HS-5 (cell line): ENCODE data around the gene SLC8A2.
A peak's percentile ranks its signal among the peaks of the same experiment; 100 is the strongest.

ENCODE experiments used
- DNase-seq: peaks from one replicate; pipeline ENCODE4 v3.0.0-alpha.2; 2012; ENCODE audit warnings: low read depth

The SLC8A2 gene, protein sequence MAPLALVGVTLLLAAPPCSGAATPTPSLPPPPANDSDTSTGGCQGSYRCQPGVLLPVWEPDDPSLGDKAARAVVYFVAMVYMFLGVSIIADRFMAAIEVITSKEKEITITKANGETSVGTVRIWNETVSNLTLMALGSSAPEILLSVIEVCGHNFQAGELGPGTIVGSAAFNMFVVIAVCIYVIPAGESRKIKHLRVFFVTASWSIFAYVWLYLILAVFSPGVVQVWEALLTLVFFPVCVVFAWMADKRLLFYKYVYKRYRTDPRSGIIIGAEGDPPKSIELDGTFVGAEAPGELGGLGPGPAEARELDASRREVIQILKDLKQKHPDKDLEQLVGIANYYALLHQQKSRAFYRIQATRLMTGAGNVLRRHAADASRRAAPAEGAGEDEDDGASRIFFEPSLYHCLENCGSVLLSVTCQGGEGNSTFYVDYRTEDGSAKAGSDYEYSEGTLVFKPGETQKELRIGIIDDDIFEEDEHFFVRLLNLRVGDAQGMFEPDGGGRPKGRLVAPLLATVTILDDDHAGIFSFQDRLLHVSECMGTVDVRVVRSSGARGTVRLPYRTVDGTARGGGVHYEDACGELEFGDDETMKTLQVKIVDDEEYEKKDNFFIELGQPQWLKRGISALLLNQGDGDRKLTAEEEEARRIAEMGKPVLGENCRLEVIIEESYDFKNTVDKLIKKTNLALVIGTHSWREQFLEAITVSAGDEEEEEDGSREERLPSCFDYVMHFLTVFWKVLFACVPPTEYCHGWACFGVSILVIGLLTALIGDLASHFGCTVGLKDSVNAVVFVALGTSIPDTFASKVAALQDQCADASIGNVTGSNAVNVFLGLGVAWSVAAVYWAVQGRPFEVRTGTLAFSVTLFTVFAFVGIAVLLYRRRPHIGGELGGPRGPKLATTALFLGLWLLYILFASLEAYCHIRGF

DNA sequence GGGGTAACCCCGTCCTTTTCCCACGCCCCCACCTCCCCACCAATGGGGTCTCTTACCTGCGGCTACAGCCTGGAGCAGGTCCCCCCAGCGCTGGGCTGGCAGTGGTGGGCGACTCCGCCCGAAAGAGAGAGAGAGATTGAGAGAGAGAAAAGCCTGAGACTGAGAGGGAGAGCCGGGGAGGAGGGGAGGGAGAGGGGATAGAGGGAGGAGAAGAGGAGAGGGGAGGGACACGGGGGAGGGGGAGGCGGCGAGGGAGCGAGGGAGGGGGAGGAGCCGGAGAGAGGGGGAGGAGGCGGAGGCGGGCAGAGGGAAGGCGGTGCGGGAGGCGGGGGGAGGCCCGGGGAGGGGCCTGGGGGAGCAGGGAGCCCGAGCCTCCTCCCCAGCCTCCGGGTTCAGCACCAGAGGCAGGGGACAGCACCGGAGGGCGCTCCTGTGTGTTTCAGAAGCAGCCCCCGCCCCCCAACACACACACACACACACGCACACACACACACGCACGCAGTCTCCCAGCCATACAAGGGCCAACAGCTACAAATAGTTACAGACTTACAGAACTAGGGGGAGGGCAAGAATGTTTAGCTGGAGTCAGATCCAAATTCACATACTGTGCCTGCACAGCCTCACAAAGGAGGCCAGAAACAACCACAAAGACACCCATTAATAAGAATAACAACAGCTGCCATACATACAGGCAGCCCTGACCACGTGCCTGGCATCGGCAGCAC, at the start of gene SLC8A2:
Gene SLC8A2, minus strand, starts transcription at position 161 of the 725 bp plus-strand sequence. CDS start 5,490 bp downstream, outside the sequence.
- DNase-seq: no peak

DNA sequence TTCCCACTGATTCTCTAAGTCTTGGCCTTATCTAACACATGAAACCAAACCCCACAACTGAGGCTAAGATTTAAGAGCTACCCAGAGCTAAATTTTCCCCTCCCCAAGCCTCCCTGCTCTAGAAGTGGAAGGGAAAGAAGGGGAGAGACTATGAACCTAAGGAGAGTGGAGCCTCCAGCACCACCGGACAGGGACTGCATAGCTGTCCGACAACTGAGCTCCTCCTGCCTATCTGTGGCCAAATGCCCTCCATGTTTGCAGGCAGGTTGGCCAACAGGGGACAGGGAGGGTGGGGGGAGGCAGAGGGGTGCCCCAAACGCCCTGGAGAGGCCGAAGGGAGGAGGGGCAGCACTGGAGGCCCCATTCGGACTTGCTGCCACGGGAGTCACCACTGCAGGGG, 49.1 kb upstream of the SLC8A2 start:
- DNase-seq: no peak

DNA sequence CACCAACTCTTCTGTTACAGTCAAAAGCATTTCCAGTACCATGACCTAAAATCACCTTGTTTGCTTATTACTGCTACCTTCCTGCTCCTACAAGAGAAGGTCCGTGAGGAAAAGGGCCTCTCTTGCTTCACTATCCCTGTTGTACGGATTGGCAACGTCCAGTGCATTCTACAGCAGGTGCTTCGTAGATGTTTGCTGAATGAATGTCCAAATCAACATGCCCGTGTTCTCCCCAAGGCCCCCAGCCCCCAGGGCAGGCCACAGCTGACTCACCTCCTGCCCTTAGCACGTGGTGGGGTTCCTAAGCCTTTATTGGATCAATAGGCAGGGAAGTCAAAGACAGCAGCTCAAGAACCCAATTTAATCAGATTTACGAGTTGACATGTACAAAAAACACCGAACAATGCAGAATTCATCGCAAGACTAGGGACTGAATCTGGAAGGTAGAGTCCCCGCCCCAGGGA, 48.7 kb upstream of the SLC8A2 start:
- no peak for DNase-seq

DNA sequence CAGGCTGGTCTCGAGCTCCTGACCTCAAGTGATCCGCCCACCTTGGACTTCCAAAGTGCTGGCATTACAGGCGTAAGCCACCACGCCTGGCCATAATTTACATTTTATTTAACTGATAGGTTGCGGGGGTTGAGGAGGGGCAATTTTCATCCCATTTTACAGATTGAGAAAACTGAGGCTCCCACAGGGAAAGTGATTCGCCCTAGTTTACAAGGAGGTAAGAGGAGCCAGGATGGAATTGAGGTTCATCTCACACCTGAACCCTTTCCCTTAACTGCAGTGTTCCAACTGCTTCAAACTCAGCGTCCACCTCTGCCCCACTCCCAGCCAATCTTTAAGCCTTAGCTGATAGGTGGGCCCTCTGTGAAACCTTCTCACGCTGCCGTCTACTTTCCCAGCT, 47.2 kb upstream of the SLC8A2 start:
- DNase-seq: no peak

DNA sequence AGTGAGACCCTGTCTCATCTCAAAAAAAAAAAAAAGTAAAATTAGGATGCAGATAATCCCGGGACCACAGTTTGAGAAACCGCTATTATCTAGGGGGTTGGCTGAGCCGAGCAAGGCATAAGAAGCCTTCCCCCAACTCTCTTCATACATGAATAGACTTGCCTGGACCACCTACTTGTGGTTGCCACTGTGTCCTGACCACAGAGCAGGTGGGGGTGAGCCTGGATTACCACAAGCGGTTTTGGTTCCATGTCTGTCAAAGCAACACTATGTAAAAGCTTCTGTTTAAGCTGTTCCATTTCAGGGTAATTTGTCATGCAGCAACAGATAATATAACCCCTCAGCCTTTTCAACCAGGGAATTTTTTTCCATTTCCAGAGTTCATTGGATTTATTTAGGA, 46.4 kb upstream of the SLC8A2 start:
- no peak for DNase-seq

DNA sequence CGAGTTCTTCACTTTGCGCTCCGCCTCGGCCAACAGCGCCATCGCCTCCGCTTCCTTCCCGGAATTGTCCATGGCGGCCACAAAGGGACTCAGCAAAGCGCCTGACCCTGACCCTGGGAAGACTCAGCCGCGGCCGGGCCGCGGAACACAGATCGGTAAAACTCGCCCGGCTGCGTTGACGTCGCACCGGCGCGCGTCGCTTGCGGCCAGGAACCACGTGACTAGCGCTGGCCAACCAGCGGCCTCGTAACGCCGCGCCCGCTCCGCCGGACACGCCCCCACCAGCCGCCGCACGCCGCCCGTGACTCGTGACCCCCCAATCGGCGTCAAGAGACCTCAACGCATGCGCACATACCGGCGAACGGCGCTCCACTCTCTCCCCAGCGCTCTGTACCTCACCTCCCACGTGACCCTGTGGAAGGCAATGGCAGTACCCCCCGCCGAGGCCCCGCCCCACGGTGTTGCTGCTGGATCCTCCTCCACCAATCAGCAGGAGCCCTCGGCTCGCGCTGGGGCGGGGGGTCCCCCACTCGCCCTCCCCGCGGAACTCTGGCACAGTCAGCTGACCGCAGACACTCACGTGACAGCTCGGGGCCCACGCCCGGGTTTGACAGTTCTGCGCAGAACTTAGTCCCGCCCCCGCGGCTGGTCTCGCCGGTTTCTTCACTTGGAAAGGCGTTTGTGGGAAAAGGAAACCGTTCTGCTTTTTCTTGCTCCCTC, 43.3 kb upstream of the SLC8A2 start, which contains the start of gene NAPA:
Gene NAPA, minus strand, starts transcription at position 195 of the 720 bp plus-strand sequence. Its CDS starts 123 bp downstream, at position 72.
- peak; percentile 97 for DNase-seq

DNA sequence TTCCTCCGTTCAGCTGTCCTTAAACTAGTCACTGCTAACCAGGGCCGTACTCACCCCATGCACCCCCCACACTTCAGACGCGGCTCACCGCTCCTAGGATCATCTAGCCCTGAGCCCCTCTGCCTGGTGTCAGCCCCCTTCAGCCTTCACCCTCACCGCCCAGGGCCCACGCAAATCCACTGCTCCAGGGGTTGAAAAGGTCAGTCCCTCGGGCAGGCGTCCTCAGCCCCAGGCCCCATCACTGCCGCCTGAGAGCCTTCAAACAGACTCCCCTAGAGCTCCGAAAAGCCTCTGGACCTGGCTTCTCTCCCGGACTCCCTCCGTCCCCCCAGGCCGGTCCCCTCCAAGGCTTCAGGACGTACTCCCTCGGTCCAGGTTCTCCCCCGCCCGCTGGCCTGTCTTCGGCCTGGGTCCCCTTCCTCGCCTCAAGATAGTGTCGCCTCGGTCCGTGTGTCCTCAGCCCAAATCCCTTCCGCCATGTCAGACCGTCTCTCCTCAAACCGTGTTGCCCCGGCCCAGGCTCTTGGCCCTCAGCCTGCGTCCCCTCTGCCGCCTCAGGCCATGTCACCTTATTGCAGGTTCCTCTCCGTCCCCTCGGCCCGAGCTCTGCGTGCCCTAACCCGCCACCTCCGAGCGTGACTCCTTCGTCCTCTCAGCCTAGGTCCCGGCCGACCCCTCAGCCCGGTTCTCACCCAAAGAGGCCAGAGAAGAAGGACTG, 42.6 kb upstream of the SLC8A2 start:
- DNase-seq: no peak

DNA sequence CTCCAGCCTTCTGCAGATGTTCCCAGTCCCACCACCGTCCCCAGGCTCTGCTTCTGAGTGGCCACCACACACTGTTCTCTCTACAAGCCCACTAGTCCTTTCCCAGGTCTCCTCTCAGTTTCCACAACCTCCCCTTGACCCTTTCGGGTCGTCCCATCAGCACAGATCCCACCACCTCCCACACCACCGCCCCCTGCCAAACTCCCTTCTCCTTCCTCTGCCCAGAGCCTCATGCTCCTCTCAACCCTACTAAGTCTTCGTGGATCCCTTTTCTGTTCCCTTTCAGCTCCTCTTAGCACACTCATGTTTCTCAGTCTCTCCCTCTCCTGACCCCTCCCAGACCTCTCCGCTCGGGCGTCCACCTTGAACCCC, 41.2 kb upstream of the SLC8A2 start:
- no peak for DNase-seq

DNA sequence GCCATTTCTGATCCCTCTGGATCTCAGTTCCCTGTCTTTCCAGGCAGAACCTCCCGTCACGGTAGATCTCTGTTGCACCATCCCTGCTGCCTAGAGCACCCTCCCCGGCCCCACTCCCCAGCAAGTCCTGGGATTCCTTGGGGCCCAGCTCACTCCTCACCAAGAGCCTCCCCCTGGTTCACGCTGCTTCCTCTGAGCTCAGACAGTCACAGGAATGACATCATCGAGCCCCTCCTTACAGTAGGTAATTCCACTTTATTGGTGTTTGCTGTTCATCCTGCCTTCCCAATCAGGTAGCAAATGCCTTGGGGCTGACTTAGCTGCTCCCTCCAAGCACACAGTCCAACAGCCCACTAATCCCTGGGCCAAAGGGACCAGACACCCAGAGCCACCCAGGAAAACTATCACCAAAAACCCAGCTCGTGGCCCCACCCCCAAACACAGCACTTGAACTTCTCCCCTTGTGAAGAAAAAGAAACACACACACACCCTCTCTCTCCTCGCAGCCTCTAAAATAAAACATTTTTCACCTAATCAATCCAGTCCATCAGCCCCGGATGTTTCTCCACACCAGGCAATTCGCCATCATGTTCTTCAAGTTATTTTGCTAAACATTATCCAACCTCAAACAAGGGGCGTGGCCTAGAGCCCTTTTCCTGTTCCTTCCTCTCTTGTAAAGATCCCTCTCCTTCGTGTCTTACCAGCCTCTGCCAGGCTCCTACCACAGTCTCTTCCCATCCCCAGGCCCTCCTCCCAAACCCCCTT, 40.7 kb upstream of the SLC8A2 start:
- DNase-seq: peak; percentile 5

DNA sequence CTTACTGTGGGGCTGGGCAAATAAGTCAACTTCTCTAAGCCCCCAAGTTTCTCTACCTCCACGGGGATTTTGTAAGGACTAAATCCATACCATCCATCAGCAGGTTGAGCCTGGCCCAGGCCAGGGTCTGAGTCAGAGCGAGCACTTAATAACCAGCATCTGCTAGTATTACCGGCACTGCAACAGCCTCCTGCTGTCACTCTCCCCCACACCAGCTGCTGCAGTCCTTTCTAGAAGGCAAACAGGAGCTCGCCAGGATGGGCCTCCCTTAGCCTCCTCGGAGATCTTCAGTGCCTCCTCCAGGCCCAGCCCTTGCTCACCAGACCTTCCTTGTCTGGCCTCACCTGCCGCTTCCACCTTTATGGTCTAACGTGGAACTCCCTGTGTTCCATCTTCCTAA, 40.0 kb upstream of the SLC8A2 start:
- DNase-seq: no peak

DNA sequence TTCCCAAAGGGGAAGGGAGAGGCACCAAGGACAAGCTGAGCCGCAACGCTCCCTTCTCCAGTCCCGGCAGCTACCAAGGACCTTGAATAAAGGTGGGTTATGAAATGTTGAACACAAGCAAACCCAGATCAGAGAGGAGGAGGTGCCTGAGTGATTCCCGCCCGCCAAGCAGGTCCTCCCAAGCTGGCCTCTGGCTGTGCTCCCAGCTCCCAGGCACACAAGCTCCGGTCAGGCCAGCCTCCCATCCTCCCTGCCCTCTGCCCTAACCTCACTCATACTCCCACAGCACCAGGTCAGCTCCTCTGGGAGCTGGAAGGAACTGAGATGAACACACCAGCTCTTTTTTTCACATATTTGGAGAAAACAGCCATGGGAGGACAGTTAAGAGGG, 39.4 kb upstream of the SLC8A2 start:
- no peak for DNase-seq

DNA sequence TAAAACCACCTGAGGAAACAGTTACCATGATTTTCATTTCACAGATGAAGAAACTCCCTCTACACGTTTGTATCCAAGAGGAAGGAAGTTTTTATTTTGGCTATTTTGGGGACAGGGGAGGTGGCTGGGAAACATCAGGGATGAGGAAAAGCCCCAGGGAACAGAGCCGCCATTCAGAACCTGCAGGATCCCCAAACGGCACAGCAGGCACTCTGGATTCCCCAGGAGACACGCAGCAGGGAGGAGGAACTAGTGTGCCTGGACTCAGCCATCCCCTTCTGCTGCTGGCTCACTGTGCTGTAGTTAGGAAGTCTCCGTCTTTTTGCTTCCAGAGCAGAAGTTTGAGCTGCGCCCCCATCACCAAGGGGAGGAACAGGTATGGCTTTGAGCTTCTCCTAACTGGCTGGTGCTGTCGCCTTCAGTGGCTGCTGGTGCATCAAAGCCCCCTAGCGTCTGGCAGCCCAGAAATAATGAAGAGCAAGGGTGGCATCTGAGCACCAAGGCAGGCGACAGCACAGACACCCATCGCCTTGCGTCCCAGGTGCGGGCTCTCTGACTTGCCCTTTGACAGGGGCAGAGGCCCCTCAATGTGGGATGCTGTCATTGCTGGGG, 38.9 kb upstream of the SLC8A2 start:
- DNase-seq: no peak

DNA sequence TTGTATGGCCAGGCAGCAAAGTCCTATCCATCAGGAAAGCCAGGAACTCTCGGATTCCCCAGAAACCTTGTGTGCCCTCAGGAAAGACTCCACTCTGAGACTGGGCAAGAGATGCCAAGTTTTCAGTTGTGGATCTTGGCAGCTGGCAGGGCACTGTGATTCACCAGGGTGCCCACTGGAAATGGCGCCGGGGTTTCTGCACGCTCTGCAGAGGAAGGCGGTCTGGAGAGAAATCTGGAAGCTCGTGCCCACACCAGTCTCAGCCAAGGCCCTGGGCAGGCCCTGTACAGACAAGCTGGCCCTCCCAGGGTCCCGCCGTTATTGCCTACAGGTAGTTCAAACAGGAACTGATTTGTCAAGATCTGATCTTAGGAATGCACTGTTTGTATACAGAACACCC, 38.3 kb upstream of the SLC8A2 start:
- DNase-seq: no peak

DNA sequence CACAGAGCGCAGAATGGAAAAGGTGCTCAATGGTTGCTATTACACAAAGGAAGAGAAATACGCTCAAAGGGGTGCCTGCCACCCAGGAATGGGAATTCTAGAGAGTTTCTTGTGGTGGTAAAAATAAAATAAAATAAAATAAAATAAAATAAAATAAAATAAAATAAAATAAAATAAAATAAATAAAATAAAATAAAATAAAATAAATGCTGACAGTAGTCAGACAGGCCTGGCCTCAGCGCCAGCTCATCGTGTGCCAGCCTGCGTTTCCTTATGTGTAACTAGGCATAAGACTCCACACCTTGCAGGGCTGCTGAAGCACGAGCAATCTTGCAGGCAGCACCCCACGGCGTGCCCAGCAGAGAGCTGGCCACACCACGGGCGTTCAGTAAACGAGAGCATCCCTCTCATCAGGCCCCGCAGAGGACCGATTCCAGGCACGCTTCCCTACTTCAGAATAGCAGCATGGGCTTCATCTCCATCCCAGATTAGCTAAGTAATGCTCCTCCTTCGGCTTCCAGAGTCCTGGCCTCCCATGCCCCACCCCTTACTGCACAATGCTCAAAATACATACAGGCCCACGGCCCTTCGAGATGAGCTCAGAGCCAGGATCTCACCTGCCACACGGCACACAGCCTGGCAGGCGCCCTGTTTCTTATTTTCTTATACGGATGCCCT, 37.6 kb upstream of the SLC8A2 start:
- DNase-seq: no peak

DNA sequence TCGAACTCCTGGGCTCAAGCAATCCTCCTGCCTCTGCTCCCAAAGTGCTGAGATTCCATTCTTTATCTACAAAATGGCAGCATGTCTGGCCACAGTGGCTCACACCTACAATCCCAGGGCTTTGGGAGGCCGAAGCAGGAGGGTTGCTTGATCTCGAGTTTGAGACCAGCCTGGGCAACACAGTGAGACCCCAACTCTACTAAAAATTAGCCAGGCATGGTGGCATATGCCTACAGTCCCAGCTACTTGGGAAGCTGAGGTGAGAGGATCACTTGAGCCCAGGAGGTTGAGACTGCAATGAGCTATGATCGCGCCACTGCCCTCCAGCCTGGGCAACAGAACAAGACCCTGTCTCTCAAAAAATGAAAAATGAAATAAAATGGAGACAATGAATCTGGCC, 37.0 kb upstream of the SLC8A2 start:
- no peak for DNase-seq

DNA sequence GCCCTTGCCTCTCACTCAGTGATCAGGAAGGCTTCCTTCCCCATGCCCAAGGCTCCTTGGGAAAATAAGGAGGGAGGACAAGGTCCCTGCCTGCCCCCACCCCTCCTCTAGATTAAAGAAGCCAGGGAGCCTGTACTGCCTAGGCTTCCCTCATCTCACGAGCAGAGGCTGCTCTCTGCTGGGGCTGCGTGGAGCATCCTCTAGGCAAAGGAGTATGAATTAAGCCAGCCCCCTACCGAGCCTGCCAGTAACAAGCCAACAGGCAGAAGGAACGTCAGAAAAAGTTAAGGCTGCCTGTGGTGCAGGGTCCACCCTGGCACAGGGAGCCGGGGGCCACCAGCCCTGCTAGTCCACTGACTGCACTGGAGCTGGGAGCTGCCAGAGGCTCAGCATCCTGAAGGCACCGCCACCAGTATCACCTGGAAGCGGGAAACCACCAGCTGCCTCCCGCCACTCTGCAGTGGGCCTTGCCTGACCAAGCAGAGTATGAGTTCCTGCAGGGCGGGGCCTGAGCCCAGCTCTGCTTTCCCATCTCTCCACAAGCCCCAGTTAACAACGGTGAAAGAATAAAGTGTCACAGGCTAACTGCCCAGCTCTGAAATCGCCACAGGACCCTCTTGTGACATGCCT, 36.3 kb upstream of the SLC8A2 start:
- DNase-seq: no peak

DNA sequence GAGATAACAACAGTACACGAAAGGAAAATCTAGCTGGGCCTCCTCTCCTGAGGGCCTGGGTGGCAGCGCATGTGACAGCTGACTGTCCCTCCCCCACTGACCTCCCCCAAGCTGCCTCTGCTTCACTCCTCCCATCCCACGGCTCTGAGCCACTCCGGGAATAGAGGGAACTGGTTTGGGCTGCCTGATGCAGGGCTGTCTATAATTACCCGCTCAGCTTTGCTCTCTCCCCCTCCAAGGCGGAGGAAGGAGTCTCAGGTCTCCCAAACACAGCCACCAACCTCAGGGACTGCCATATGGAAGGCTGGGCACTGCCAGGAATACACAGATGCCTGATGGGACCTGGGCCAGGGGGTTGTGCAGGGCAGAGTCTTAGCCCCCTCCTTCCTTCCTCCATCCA, 35.3 kb upstream of the SLC8A2 start:
- no peak for DNase-seq

DNA sequence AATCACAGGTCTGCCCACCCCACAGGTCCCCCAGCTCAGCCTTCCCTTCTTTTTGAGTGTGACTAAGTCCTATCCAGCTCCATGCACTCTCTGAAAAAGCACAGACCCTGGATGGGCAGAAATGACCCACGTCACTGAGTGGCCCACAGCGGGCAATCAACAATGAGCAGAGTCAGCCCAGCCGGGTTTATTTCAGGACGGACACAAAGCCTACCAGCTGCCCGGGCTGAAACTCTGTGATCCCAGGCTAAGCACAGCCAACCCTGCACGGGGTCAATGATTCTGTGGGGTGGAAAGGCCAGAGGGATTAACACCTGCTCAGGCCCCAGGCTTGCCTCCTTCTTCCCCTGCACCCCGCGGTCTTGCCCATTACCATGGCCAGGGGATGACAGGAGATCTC, 34.8 kb upstream of the SLC8A2 start:
- no peak for DNase-seq

DNA sequence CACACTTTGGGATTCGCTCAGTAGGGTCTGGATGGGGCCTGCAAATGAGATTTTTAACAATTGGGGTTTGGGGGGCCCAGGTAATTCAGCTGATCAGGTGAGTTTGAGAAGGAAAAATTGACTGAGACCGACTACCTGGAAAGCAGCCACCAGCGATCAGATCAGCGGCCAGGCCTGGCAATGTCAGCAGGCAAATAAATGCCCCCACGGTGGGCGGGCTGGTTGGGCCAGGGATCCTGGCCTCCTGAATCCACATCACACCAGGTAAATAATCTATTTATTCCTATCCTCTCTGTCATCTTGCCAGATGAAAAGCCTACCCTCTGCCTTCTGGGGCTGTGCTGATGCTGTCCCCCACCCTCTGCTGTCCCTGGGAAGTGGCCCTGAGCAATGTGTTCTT, 33.8 kb upstream of the SLC8A2 start:
- DNase-seq: no peak
